ENCODE data around the gene KEL. TPM values are rescaled to one million over a fixed set of nuclear protein-coding genes. Genes with fewer than 3 reads are reported as not detected.

The KEL gene
- total RNA-seq, 1 experiment from 2014 or later: not detected

GRCh38 chr7:142891490-142892082 is 70.6 kb downstream of the KEL start:
- ChIA-PET CTCF (interaction anchor here (0.6 kb wide), 1 partner anchor 517 kb away, joined by 4 read pairs; the partner anchor contains the start of gene EPHA1), POLR2A (no interaction called here)
- no peaks in the 10 kb centered on the region for H3K36me3 Mint-ChIP-seq (ENCODE audit: insufficient read depth, unreplicated experiment)
- TF ChIP-seq CTCF (IDR thresholded peaks at IDR 0.05; ENCODE audit: insufficient read depth in 1 of 2, low read depth in 1 of 2, low read length in 1 of 2, severe bottlenecking in 1 of 2, unreplicated experiment in 1 of 2): no peak
- Histone ChIP-seq H3K36me3 (ENCODE audit: control insufficient read depth, insufficient read depth, low read length) (no peaks in the 10 kb centered on the region), H3K4me1 (peaks cover 31% of the 10 kb centered on the region), H3K9me3 (no peaks in the 10 kb centered on the region), H3K4me3 (ENCODE audit: low read depth, low read length) (no peak overlapping the region), H3K27me3 (replicated peaks; ENCODE audit: control insufficient read depth, insufficient read depth, low read length) (no peaks in the 10 kb centered on the region)
- intact Hi-C loops (cut with micrococcal nuclease; ENCODE audit: unreplicated experiment): no loop called here
- no peak overlapping the region for H3K27ac Mint-ChIP-seq (ENCODE audit: unreplicated experiment)
- BruUV-seq (replicated peaks): no TSS peak
- H3K4me3 Mint-ChIP-seq (ENCODE audit: unreplicated experiment): no peak overlapping the region
- H3K27me3 Mint-ChIP-seq (ENCODE audit: insufficient read depth, unreplicated experiment): no peaks in the 10 kb centered on the region
- H3K9me3 Mint-ChIP-seq (ENCODE audit: unreplicated experiment): peaks cover 10% of the 10 kb centered on the region
- no peak for DNase-seq
- H3K4me1 Mint-ChIP-seq (ENCODE audit: low read depth, unreplicated experiment): peaks cover 36% of the 10 kb centered on the region

Other genes with a start within 250 kb of the KEL start
- 18.1 TPM in 2 replicates for gene PRSS1, start 212.9 kb downstream of the KEL start, total RNA-seq (2022)
- gene PRSS2, start 191.4 kb downstream of the KEL start, total RNA-seq (2022): 8.8 and 9.3 TPM in 2 replicates
- gene EPHB6, start 107.3 kb downstream of the KEL start, total RNA-seq (2022): 2.7 and 3.9 TPM in 2 replicates
- 2.3 and 4.0 TPM in 2 replicates for gene TRPV6, start 76.6 kb downstream of the KEL start, total RNA-seq (2022)
- gene TRPV5, start 28.6 kb downstream of the KEL start, total RNA-seq (2022): not detected in 2 replicates
- not detected in 2 replicates for gene LLCFC1, start 22.9 kb downstream of the KEL start, total RNA-seq (2022)
- gene OR9A2, start 64.8 kb upstream of the KEL start, total RNA-seq (2022): not detected in 2 replicates
- gene OR6V1, start 90.0 kb upstream of the KEL start, total RNA-seq (2022): not detected in 2 replicates
- gene PIP, start 169.7 kb upstream of the KEL start, total RNA-seq (2022): not detected in 2 replicates
- gene TAS2R39, start 221.1 kb upstream of the KEL start, total RNA-seq (2022): not detected in 2 replicates